ENCODE measurements around the gene RNF113B.

Gene RNF113B

GRCh38 chr13:98203646-98204326 lies 26.7 kb upstream of the RNF113B start:
- DNase-seq, result no peak

- DNase-seq, result no peak
Measured at GRCh38 chr13:98201984-98202383, 24.9 kb upstream of the RNF113B start.

- DNase-seq, result no peak
Measured at GRCh38 chr13:98201189-98201588, 24.1 kb upstream of the RNF113B start.

- DNase-seq, result no peak
Measured at GRCh38 chr13:98200211-98200878, 23.3 kb upstream of the RNF113B start.

- no peak for DNase-seq
Measured at GRCh38 chr13:98199480-98199879, 22.4 kb upstream of the RNF113B start.

- DNase-seq, result no peak
Measured at GRCh38 chr13:98198683-98199082, 21.6 kb upstream of the RNF113B start.

GRCh38 chr13:98195054-98195791 lies 18.2 kb upstream of the RNF113B start:
- DNase-seq, result no peak

GRCh38 chr13:98192008-98192407 lies 14.9 kb upstream of the RNF113B start:
- DNase-seq, result no peak

- DNase-seq, result no peak
Measured at GRCh38 chr13:98190889-98191444, 13.9 kb upstream of the RNF113B start.

GRCh38 chr13:98189841-98190505 lies 12.9 kb upstream of the RNF113B start:
- no peak for DNase-seq

- DNase-seq, result no peak
Measured at GRCh38 chr13:98188544-98189166, 11.6 kb upstream of the RNF113B start.

GRCh38 chr13:98187965-98188261 lies 10.8 kb upstream of the RNF113B start:
- no peak for DNase-seq

GRCh38 chr13:98187155-98187964 lies 10.3 kb upstream of the RNF113B start:
- no peak for DNase-seq

- no peak for DNase-seq
Measured at GRCh38 chr13:98184792-98185191, 7.7 kb upstream of the RNF113B start.

GRCh38 chr13:98182589-98182988 lies 5.5 kb upstream of the RNF113B start:
- DNase-seq, result no peak

- no peak for DNase-seq
Measured at GRCh38 chr13:98182153-98182552, 5.1 kb upstream of the RNF113B start.

GRCh38 chr13:98181111-98181815 lies 4.2 kb upstream of the RNF113B start:
- DNase-seq, result no peak

- DNase-seq, result no peak
Measured at GRCh38 chr13:98180092-98180491, 3.0 kb upstream of the RNF113B start.

- DNase-seq, result no peak
Measured at GRCh38 chr13:98175823-98176222, 1.2 kb downstream of the RNF113B start.

GRCh38 chr13:98175043-98175442 lies 2.0 kb downstream of the RNF113B start:
- DNase-seq, result no peak

GRCh38 chr13:98174307-98174706 lies 2.8 kb downstream of the RNF113B start:
- no peak for DNase-seq

All from hematopoietic multipotent progenitor cell treated with erythropoietin and hydrocortisone succinate and interleukin-3 and kit ligand, for 6 days (in vitro differentiated cells).